ENCODE measurements around the gene BAAT. TPM values are rescaled to one million over a fixed set of nuclear protein-coding genes. Genes with fewer than 3 reads are reported as not detected.

BAAT gene
- total and polyA plus RNA-seq, 2 of the 4 experiments (the other 2 are of a cell fraction) = not detected

GRCh38 chr9:101418518-101419430 lies 34.0 kb upstream of the BAAT start:
- Histone ChIP-seq H2BK5ac (ENCODE audit: low read depth, low read length, poor library complexity, severe bottlenecking) (no peak overlapping the region), H3K9me1 (ENCODE audit: insufficient read depth, low read length) (no peaks in the 10 kb centered on the region), H4K8ac (ENCODE audit: low read depth in 2 of 2, low read length in 2 of 2) (no peak overlapping the region), H2BK120ac (ENCODE audit: low read depth, low read length) (no peak overlapping the region), H3K36me3 (ENCODE audit: control insufficient read depth, insufficient read depth, low read length) (no peaks in the 10 kb centered on the region), H4K91ac (ENCODE audit: insufficient read depth, low read depth, low read length) (no peak overlapping the region), H2BK15ac (ENCODE audit: low read depth, low read length) (no peak overlapping the region), H3K56ac (ENCODE audit: extremely low read depth, insufficient read depth, low read length) (no peak overlapping the region), H3K27ac (ENCODE audit: insufficient read depth, low read length) (no peak overlapping the region), H2AFZ (replicated peaks; ENCODE audit: low read length, poor library complexity) (no peak overlapping the region), H3K9ac (ENCODE audit: low read depth, low read length) (no peak overlapping the region), H3K14ac (replicated peaks; ENCODE audit: low read depth, low read length) (no peak overlapping the region), H3K18ac (ENCODE audit: low read depth, low read length) (no peak overlapping the region), H2AK5ac (ENCODE audit: low read depth, low read length) (no peak overlapping the region), H3K27me3 (ENCODE audit: control insufficient read depth, insufficient read depth, low read length) (no peaks in the 10 kb centered on the region), H3K4me2 (ENCODE audit: low read depth, low read length) (peak overlapping the region; percentile 46; the same call in 1 of the 2 replicates), H3K23ac (ENCODE audit: low read depth, low read length) (no peak overlapping the region), H2BK20ac (ENCODE audit: low read depth, low read length) (no peak overlapping the region), H3K79me1 (ENCODE audit: low read depth in 1 of 2, low read length in 2 of 2) (no peaks in the 10 kb centered on the region), H3K4ac (ENCODE audit: low read depth, low read length) (no peak overlapping the region), H2AK9ac (replicated peaks; ENCODE audit: low read depth, low read length, poor library complexity) (no peak overlapping the region), H4K5ac (ENCODE audit: low read depth, low read length) (no peak overlapping the region), H3K4me3 (ENCODE audit: insufficient read depth, low read depth, low read length) (no peak overlapping the region), H3K9me3 (ENCODE audit: control insufficient read depth, insufficient read depth, low read length) (peaks cover 9% of the 10 kb centered on the region), H3K4me1 (ENCODE audit: control insufficient read depth, insufficient read depth, low read length) (no peaks in the 10 kb centered on the region), H4K20me1 (ENCODE audit: insufficient read depth, low read length) (no peaks in the 10 kb centered on the region)
- CTCF ChIA-PET = no interaction called here
- intact Hi-C loops (cut with micrococcal nuclease) = no loop called here
- WGBS, 2 experiments (ENCODE audit: extremely low coverage in 2 of 2, insufficient read length in 1 of 2) = 26% methylated on average over 4 of the region's 7 CpGs; no CpG with 5 or more reads in 1 of the 2 experiments
- in situ Hi-C loops (cut with MboI; ENCODE audit: low sequenced_read_pairs) = no loop called here
- DNase-seq (peak; percentile 58), ATAC-seq (ENCODE audit: low read depth) (peak; percentile 56)
- dilution Hi-C loops (cut with HindIII; ENCODE audit: low sequenced_read_pairs, unreplicated experiment) = no loop called here
- BruUV-seq (replicated peaks) = no TSS peak
- POLR2A ChIA-PET (ENCODE audit: unreplicated experiment) = interaction anchor here (0.6 kb wide), 1 partner anchor 1074 kb away, joined by 3 read pairs; no protein-coding TSS in a partner anchor
- TF ChIP-seq MXI1 (IDR thresholded peaks at IDR 0.05; ENCODE audit: borderline replicate concordance, low read depth, low read length) = no peak
- peak; percentile 70 for TF ChIP-seq CEBPB (IDR thresholded peaks at IDR 0.05; ENCODE audit: low read depth, low read length)

Measured in IMR-90 (cell line).